Adrenal gland (tissue), 12 donors: ENCODE measurements around the gene ATXN7. TPM values are rescaled to one million over a fixed set of nuclear protein-coding genes. Genes with fewer than 3 reads are reported as not detected.

Source experiments
- DNase-seq, 7 donors: peaks; one replicate each; pipeline ENCODE4 v3.0.0-alpha.2; 2019 to 2020
- H3K27ac ChIP-seq, 5 donors: fragments of 200-600 bp; sonication (generic) in 4 of 5; 1 replicate in 3 of 5; 2 replicates in 2 of 5; pipeline versions ENCODE4 v1.5.1 to v1.8.0; 2016 to 2020; ENCODE audit warnings: mild to moderate bottlenecking in 1 of 5
- H3K27me3 ChIP-seq: fragments of 200-600 bp; 2 replicates; pipeline ENCODE4 v1.8.0; 2021
- H3K36me3 ChIP-seq, 2 donors: fragments of 200-600 bp; replicated peaks in 1 of 2; 1 replicate in 1 of 2; 2 replicates in 1 of 2; pipeline versions ENCODE4 v1.5.1 to v1.8.0; 2018 to 2022
- H3K4me1 ChIP-seq, 2 donors: fragments of 200-600 bp; replicated peaks in 1 of 2; 1 replicate in 1 of 2; 2 replicates in 1 of 2; pipeline versions ENCODE4 v1.5.1 to v1.8.0; 2018 to 2021
- H3K4me3 ChIP-seq, 4 donors: fragments of 200-600 bp; sonication (generic) in 3 of 4; one replicate each; pipeline ENCODE4 v1.5.1; 2016 to 2018
- H3K9me3 ChIP-seq, 3 donors: fragments of 200-600 bp; sonication (generic) in 1 of 3; replicated peaks in 1 of 3; 1 replicate in 2 of 3; 2 replicates in 1 of 3; pipeline versions ENCODE4 v1.5.1 to v1.8.0; 2016 to 2021
- CTCF ChIP-seq, 6 experiments: fragments of 450-650 bp in 4 of 6; fragments of 200-600 bp in 2 of 6; sonication (generic) in 1 of 6; IDR thresholded peaks; 1 replicate in 5 of 6; 2 replicates in 1 of 6; pipeline versions ENCODE4 v1.5.1 to v1.8.0; 2016 to 2021; ENCODE audit warnings: antibody characterized with exemption in 6 of 6, mild to moderate bottlenecking in 2 of 6, moderate library complexity in 1 of 6
- POLR2A ChIP-seq, 2 donors: fragments of 450-650 bp; IDR thresholded peaks; one replicate each; pipeline ENCODE4 v1.6.1; 2017; ENCODE audit warnings: antibody characterized with exemption in 2 of 2, mild to moderate bottlenecking in 2 of 2, moderate library complexity in 1 of 2
- WGBS, 4 donors: extraction: QIAGEN DNeasy Blood & Tissue Kit in 2 of 4; methylation state at CpG; one replicate each; pipeline versions ENCODE4 v1.1.5 to v1.1.7; 2013 to 2017; 5-methylcytosine and 5-hydroxymethylcytosine counted together
- intact Hi-C, 2 donors: fragments of 100-400 bp; cut with DNase I; formaldehyde crosslinking; loops; one replicate each; pipeline versions ENCODE4 v1.14.1 to v1.15.0; 2022 to 2023
- polyA plus RNA-seq, 3 donors: library from polyadenylated mRNA; stranded (reverse); fragments of 200-250 nt in 2 of 3; fragments of 350-450 nt in 1 of 3; fragmentation: Illumina TruSeq in 1 of 3; extraction: RNeasy Lipid Tissue Mini Kit (QIAGEN cat#74804) in 1 of 3; gene quantifications; one replicate each; pipeline ENCODE4 v1.2.3, GENCODE V29; 2013 to 2014
- total RNA-seq, 9 donors: library from RNA; depleted of rRNA in 4 of 9; stranded (reverse); fragments of >200 nt in 4 of 9; fragments of 120-200 nt in 1 of 9; fragmentation: NEBNext Ultra II Directional in 1 of 9; extraction: Animal tissue kit (Norgen Biotek cat#: 25700) in 1 of 9; gene quantifications; one replicate each; pipeline versions ENCODE4 v1.1.0 to v1.2.4, GENCODE V29; 2013 to 2023
- donor health status: healthy with polysubstance abuse.
- donor health status: Bipolar disorder and iron deficiency.
- donor health status: DM: yes; HTN: yes; CAD: no.
- donor health status: DM: no; HTN: no; CAD: no.
- donor health status: DM: no; HTN: no; CAD: no.
- donor health status: DM: yes; HTN: yes; CAD: no.

The ATXN7 gene
- total and polyA plus RNA-seq, 12 donors: 4.1 to 27.3 (median 18.0) TPM

GRCh38 chr3:64022451-64023186, 159.0 kb downstream of the ATXN7 start:
- Histone ChIP-seq H3K4me3 (peak overlapping the region; percentile 30 to 100 (median 78)), H3K27ac (peak overlapping the region; percentile 24 to 97 (median 79)), H3K36me3 (peaks cover 0 to 30% of the 10 kb centered on the region in 2 donors), H3K9me3 (no peaks in the 10 kb centered on the region), H3K4me1 (peaks cover 13 to 30% of the 10 kb centered on the region in 2 donors), H3K27me3 (no peaks in the 10 kb centered on the region)
- intact Hi-C loops: no loop called here
- no peak for TF ChIP-seq CTCF (IDR thresholded peaks at IDR 0.05)
- no peak for TF ChIP-seq POLR2A (IDR thresholded peaks at IDR 0.05)
- 11 to 19% (median 15%) methylated on average over 21 to 24 of the region's 24 CpGs for WGBS, 4 donors
- DNase-seq: peak in 5 of 7 donors; percentile 36 to 55 (median 44)

- 1 to 5% (median 3%) methylated on average over 17 to 59 of the region's 59 CpGs for WGBS, 4 donors
- peak; percentile 86 to 93 (median 89) for DNase-seq
- peak within 1 kb of the TSS; percentile 24 to 97 (median 79) for H3K27ac ChIP-seq
- no peaks in the 10 kb centered on the region for H3K9me3 ChIP-seq
- peak within 1 kb of the TSS; percentile 30 to 100 (median 78) for H3K4me3 ChIP-seq
- peak; percentile 37 to 65 for TF ChIP-seq POLR2A (IDR thresholded peaks at IDR 0.05)
- TF ChIP-seq CTCF (IDR thresholded peaks at IDR 0.05): peak; percentile 93 to 100 (median 98)
- intact Hi-C loops: no loop called here
- peaks cover 0 to 23% of the 10 kb centered on the region in 2 donors for H3K36me3 ChIP-seq
- peaks cover 13 to 30% of the 10 kb centered on the region in 2 donors for H3K4me1 ChIP-seq
- H3K27me3 ChIP-seq: no peaks in the 10 kb centered on the region
Measured at GRCh38 chr3:64023187-64023860, 159.7 kb downstream of the ATXN7 start, which contains the start of gene PSMD6. Gene PSMD6 (minus strand): TSS chr3:64023494. CDS start chr3:64023419, 75 bp downstream.

- H3K36me3 ChIP-seq: peaks cover 0 to 18% of the 10 kb centered on the region in 2 donors
- no peak for DNase-seq
- TF ChIP-seq CTCF (IDR thresholded peaks at IDR 0.05): no peak
- no peak for TF ChIP-seq POLR2A (IDR thresholded peaks at IDR 0.05)
- H3K4me3 ChIP-seq: peak overlapping the region in 1 of 4 donors; percentile 100
- peaks cover 13 to 30% of the 10 kb centered on the region in 2 donors for H3K4me1 ChIP-seq
- intact Hi-C loops: no loop called here
- 51 to 65% (median 62%) methylated on average over 5 of the region's 5 CpGs for WGBS, 4 donors
- H3K27ac ChIP-seq: peak overlapping the region in 2 of 5 donors; percentile 87 to 97
- no peaks in the 10 kb centered on the region for H3K27me3 ChIP-seq
- no peaks in the 10 kb centered on the region for H3K9me3 ChIP-seq
Measured at GRCh38 chr3:64023861-64024223, 160.2 kb downstream of the ATXN7 start.

- no peak for TF ChIP-seq CTCF (IDR thresholded peaks at IDR 0.05)
- TF ChIP-seq POLR2A (IDR thresholded peaks at IDR 0.05): no peak
- H3K4me1 ChIP-seq: peaks cover 11 to 26% of the 10 kb centered on the region in 2 donors
- intact Hi-C loops: no loop called here
- H3K9me3 ChIP-seq: no peaks in the 10 kb centered on the region
- 68 to 88% (median 79%) methylated on average over 2 of the region's 2 CpGs for whole genome bisulfite sequencing, 4 donors
- peaks cover 4% of the 10 kb centered on the region for H3K27me3 ChIP-seq
- no peak overlapping the region for H3K27ac ChIP-seq
- H3K36me3 ChIP-seq: no peaks in the 10 kb centered on the region
- no peak for DNase-seq
- H3K4me3 ChIP-seq: no peak overlapping the region
Measured at GRCh38 chr3:64026346-64026745, 162.7 kb downstream of the ATXN7 start.
